Right lobe of liver (tissue), 6 donors: ENCODE data around the gene CLMN. TPM values are rescaled to one million over a fixed set of nuclear protein-coding genes. Genes with fewer than 3 reads are reported as not detected.

Source experiments
- ATAC-seq, 4 donors: fragments of 200-7000 bp; cut with Tn5 transposase; one replicate each; pipeline ENCODE4 v1.9.1; 2020; ENCODE audit warnings: mild to moderate bottlenecking in 4 of 4, moderate library complexity in 4 of 4
- DNase-seq, 3 donors: peaks; one replicate each; pipeline ENCODE4 v3.0.0-alpha.2; 2020
- H3K27ac ChIP-seq, 3 donors: fragments of 200-600 bp; one replicate each; pipeline ENCODE4 v1.8.0; 2022
- H3K27me3 ChIP-seq, 2 donors: fragments of 200-600 bp; one replicate each; pipeline ENCODE4 v1.8.0; 2022
- H3K36me3 ChIP-seq, 4 donors: fragments of 200-600 bp; sonication (generic) in 1 of 4; one replicate each; pipeline versions ENCODE4 v1.5.1 to v1.8.0; 2017 to 2022; ENCODE audit warnings: control low read depth in 1 of 4
- H3K4me1 ChIP-seq, 4 donors: fragments of 200-600 bp; sonication (generic) in 1 of 4; one replicate each; pipeline versions ENCODE4 v1.5.1 to v1.8.0; 2017 to 2022; ENCODE audit warnings: control low read depth in 1 of 4
- H3K4me3 ChIP-seq, 3 donors: fragments of 200-600 bp; one replicate each; pipeline ENCODE4 v1.8.0; 2022
- H3K9me3 ChIP-seq, 4 donors: fragments of 200-600 bp; sonication (generic) in 1 of 4; one replicate each; pipeline versions ENCODE4 v1.5.1 to v1.8.0; 2017 to 2022; ENCODE audit warnings: control low read depth in 1 of 4
- CTCF ChIP-seq, 4 donors: fragments of 200-600 bp in 3 of 4; fragments of 450-650 bp in 1 of 4; IDR thresholded peaks; one replicate each; pipeline versions ENCODE4 v1.5.1 to v1.8.0; 2016 to 2022; ENCODE audit warnings: antibody characterized with exemption in 4 of 4, mild to moderate bottlenecking in 2 of 4
- POLR2A ChIP-seq: fragments of 450-650 bp; IDR thresholded peaks from one replicate; pipeline ENCODE4 v1.6.1; 2017; ENCODE audit warnings: antibody characterized with exemption, mild to moderate bottlenecking
- WGBS: methylation state at CpG from one replicate; pipeline ENCODE4 v1.1.6; 2018; ENCODE audit warnings: low coverage, low lambda C conversion rate; ENCODE audit not compliant: insufficient coverage; ENCODE audit errors: missing lambda C conversion rate; 5-methylcytosine and 5-hydroxymethylcytosine counted together
- intact Hi-C, 2 donors: fragments of 100-400 bp; cut with DNase I; formaldehyde crosslinking; loops; one replicate each; pipeline versions ENCODE4 v1.11.2 to v1.14.1; 2022
- total RNA-seq, 6 experiments: library from RNA; depleted of rRNA in 2 of 6; stranded (reverse); fragments of >200 nt in 2 of 6; fragmentation: NEBNext Ultra II Directional in 3 of 6; extraction: Animal tissue kit (Norgen Biotek cat#: 25700) in 3 of 6; gene quantifications; one replicate each; pipeline versions ENCODE4 v1.1.0 to v1.2.4, GENCODE V29; 2016 to 2023
- donor health status: DM: no; HTN: yes; CAD: no.
- donor health status: DM: no; HTN: no; CAD: no.
- donor health status: DM: no; HTN: no; CAD: no.
- donor health status: DM: no; HTN: yes; CAD: no.
- donor health status: DM: no; HTN: yes; CAD: no.

Gene CLMN
- total RNA-seq, 6 experiments from 2014 or later = 18.4 to 91.8 (median 47.8) TPM

GRCh38 chr14:95308073-95308472 lies 11.6 kb downstream of the CLMN start:
- H3K36me3 ChIP-seq = no peaks in the 10 kb centered on the region
- intact Hi-C loops = loop anchor here in 1 of 2 donors (10.0 kb wide), 1 partner anchor 83 kb away; no protein-coding TSS in a partner anchor
- DNase-seq (no peak), ATAC-seq (no peak)
- H3K9me3 ChIP-seq = no peaks in the 10 kb centered on the region
- H3K27ac ChIP-seq = peak overlapping the region; percentile 59 to 97 (median 95)
- H3K4me3 ChIP-seq = no peak overlapping the region
- H3K4me1 ChIP-seq = peaks cover 0 to 80% (median 33%) of the 10 kb centered on the region in 4 donors
- TF ChIP-seq CTCF (IDR thresholded peaks at IDR 0.05) (no peak), POLR2A (no peak)
- WGBS = 57% methylated on average over 1 of the region's 1 CpG
- no peaks in the 10 kb centered on the region for H3K27me3 ChIP-seq

- Histone ChIP-seq H3K4me3 (no peak overlapping the region), H3K4me1 (peaks cover 0 to 81% (median 32%) of the 10 kb centered on the region in 4 donors), H3K36me3 (no peaks in the 10 kb centered on the region), H3K27ac (peak overlapping the region; percentile 59 to 97 (median 95)), H3K27me3 (no peaks in the 10 kb centered on the region), H3K9me3 (no peaks in the 10 kb centered on the region)
- DNase-seq = peak; percentile 88 to 98 (median 96)
- ATAC-seq = peak; percentile 68 to 86 (median 79)
- intact Hi-C loops = loop anchor here in 1 of 2 donors (10.0 kb wide), 1 partner anchor 83 kb away; no protein-coding TSS in a partner anchor
- WGBS = 35% methylated on average over 13 of the region's 14 CpGs
- TF ChIP-seq POLR2A = peak; percentile 60
- TF ChIP-seq CTCF (IDR thresholded peaks at IDR 0.05) = no peak
Observed at GRCh38 chr14:95307402-95308041, 12.2 kb downstream of the CLMN start.

GRCh38 chr14:95305940-95306339 lies 13.8 kb downstream of the CLMN start:
- Histone ChIP-seq H3K4me1 (peaks cover 0 to 84% (median 37%) of the 10 kb centered on the region in 4 donors), H3K27ac (peak overlapping the region in 2 of 3 donors; percentile 42 to 97), H3K36me3 (no peaks in the 10 kb centered on the region), H3K4me3 (no peak overlapping the region), H3K27me3 (no peaks in the 10 kb centered on the region), H3K9me3 (no peaks in the 10 kb centered on the region)
- WGBS = 74% methylated on average over 4 of the region's 4 CpGs
- intact Hi-C loops = loop anchor here in 1 of 2 donors (10.0 kb wide), 1 partner anchor 81 kb away; no protein-coding TSS in a partner anchor
- TF ChIP-seq POLR2A = no peak
- no peak for TF ChIP-seq CTCF (IDR thresholded peaks at IDR 0.05)
- DNase-seq = no peak
- ATAC-seq = no peak

GRCh38 chr14:95305145-95305544 lies 14.6 kb downstream of the CLMN start:
- DNase-seq (no peak), ATAC-seq (no peak)
- TF ChIP-seq POLR2A (no peak), CTCF (IDR thresholded peaks at IDR 0.05) (no peak)

More at GRCh38 chr14:95305145-95305544, 14.6 kb downstream of the CLMN start:
- no peak overlapping the region for H3K4me3 ChIP-seq
- no peaks in the 10 kb centered on the region for H3K27me3 ChIP-seq
- 75% methylated on average over 5 of the region's 7 CpGs for WGBS
- no peaks in the 10 kb centered on the region for H3K9me3 ChIP-seq
- H3K4me1 ChIP-seq = peaks cover 0 to 80% (median 34%) of the 10 kb centered on the region in 4 donors
- no peaks in the 10 kb centered on the region for H3K36me3 ChIP-seq
- intact Hi-C loops = loop anchor here in 1 of 2 donors (10.0 kb wide), 1 partner anchor 80 kb away; no protein-coding TSS in a partner anchor
- peak overlapping the region in 2 of 3 donors; percentile 25 to 42 for H3K27ac ChIP-seq
